ENCODE measurements around the gene ENC1. TPM values are rescaled to one million over a fixed set of nuclear protein-coding genes. Genes with fewer than 3 reads are reported as not detected.
A peak's percentile ranks its signal among the peaks of the same experiment; 100 is the strongest.

The ENC1 gene
- total RNA-seq, 1 donor from 2014 or later = 13.8 TPM

GRCh38 chr5:74649421-74649973 is 9.0 kb upstream of the ENC1 start:
- Mint-ChIP-seq H3K9me3 (ENCODE audit: unreplicated experiment) (no peaks in the 10 kb centered on the region), H3K27me3 (ENCODE audit: unreplicated experiment) (no peaks in the 10 kb centered on the region), H3K36me3 (ENCODE audit: unreplicated experiment) (no peaks in the 10 kb centered on the region), H3K4me1 (ENCODE audit: unreplicated experiment) (peaks cover 18% of the 10 kb centered on the region), H3K27ac (ENCODE audit: unreplicated experiment) (no peak overlapping the region), H3K4me3 (ENCODE audit: unreplicated experiment) (no peak overlapping the region)
- TF ChIP-seq CTCF (IDR thresholded peaks at IDR 0.05) = no peak
- no peak for DNase-seq (ENCODE audit: extremely low spot score, unreplicated experiment)

DNA sequence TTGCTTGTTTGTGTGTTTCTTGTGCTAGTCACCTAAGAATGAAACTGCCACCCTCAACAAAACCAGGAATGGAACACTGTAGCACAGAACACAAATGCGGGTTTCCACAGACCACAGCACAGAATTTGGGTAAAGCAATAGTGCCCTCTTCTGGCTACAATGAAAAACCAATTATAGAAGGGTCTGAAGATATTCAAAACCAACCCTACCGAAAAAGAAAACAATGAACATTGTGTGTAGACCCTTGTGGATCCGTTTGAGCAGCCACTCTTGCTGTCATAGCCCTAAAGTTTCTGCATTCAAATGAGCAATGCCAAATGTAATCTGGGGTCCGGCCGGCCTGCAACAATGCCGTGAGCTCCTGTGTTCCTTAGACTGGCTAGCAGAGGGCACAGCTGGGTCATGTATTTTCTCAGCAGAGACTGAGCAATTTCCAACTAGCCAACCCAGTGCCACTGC is 8.3 kb upstream of the ENC1 start:
- Mint-ChIP-seq H3K27me3 (ENCODE audit: unreplicated experiment) (no peaks in the 10 kb centered on the region), H3K4me3 (ENCODE audit: unreplicated experiment) (no peak overlapping the region), H3K4me1 (ENCODE audit: unreplicated experiment) (peaks cover 19% of the 10 kb centered on the region), H3K36me3 (ENCODE audit: unreplicated experiment) (no peaks in the 10 kb centered on the region), H3K27ac (ENCODE audit: unreplicated experiment) (no peak overlapping the region), H3K9me3 (ENCODE audit: unreplicated experiment) (no peaks in the 10 kb centered on the region)
- DNase-seq (ENCODE audit: extremely low spot score, unreplicated experiment) = no peak
- TF ChIP-seq CTCF (IDR thresholded peaks at IDR 0.05) = peak; percentile 78

DNA sequence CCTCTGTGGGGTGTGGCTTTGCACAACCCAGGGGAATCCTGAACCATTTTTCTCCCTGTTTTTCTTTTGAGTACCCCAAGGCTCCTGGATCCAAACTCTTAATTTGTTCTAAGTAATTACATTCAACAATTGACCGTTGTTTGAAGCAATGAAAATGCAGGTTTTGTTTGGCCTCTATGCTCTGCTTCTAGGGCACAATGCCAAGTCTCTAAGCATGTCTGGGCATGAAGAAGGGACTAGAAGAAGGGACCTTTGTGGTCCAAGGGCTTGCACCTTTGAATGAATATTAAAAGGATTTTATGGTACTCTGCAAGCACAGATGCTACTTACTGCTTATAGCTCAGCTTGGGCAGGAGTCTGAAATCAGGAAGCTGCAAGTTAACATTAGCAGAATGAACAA is 6.6 kb upstream of the ENC1 start:
- Mint-ChIP-seq H3K4me3 (ENCODE audit: unreplicated experiment) (no peak overlapping the region), H3K9me3 (ENCODE audit: unreplicated experiment) (no peaks in the 10 kb centered on the region), H3K36me3 (ENCODE audit: unreplicated experiment) (no peaks in the 10 kb centered on the region), H3K4me1 (ENCODE audit: unreplicated experiment) (peaks cover 31% of the 10 kb centered on the region), H3K27ac (ENCODE audit: unreplicated experiment) (no peak overlapping the region), H3K27me3 (ENCODE audit: unreplicated experiment) (no peaks in the 10 kb centered on the region)
- DNase-seq (ENCODE audit: extremely low spot score, unreplicated experiment) = no peak
- TF ChIP-seq CTCF (IDR thresholded peaks at IDR 0.05) = no peak

DNA sequence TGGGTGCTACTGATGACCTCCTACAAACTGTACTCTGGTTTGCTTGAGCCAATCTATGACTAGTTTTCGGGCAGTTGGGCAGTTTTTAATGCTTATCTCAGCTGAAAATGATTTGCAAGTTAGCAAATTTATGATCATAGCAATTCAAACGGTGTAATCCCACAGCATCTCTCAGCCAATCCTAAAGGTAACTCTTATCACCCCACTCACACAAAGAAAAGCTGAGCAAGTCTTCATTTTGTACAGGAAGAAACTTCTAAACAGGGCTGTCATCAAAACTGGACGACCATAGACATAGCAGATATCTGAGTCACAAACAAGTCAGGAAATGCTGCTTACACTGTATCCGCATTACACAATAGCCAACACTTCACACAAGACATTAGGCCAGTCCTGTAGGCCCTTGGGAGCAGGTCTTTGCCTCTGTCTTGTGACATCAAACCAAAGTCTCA is 2.6 kb upstream of the ENC1 start:
- no peak for DNase-seq (ENCODE audit: extremely low spot score, unreplicated experiment)
- no peaks in the 10 kb centered on the region for H3K9me3 Mint-ChIP-seq (ENCODE audit: unreplicated experiment)
- H3K36me3 Mint-ChIP-seq (ENCODE audit: unreplicated experiment) = no peaks in the 10 kb centered on the region
- no peak for TF ChIP-seq CTCF (IDR thresholded peaks at IDR 0.05)
- H3K27me3 Mint-ChIP-seq (ENCODE audit: unreplicated experiment) = no peaks in the 10 kb centered on the region
- peaks cover 41% of the 10 kb centered on the region for H3K4me1 Mint-ChIP-seq (ENCODE audit: unreplicated experiment)
- H3K27ac Mint-ChIP-seq (ENCODE audit: unreplicated experiment) = peak overlapping the region; percentile 13
- H3K4me3 Mint-ChIP-seq (ENCODE audit: unreplicated experiment) = no peak overlapping the region

DNA sequence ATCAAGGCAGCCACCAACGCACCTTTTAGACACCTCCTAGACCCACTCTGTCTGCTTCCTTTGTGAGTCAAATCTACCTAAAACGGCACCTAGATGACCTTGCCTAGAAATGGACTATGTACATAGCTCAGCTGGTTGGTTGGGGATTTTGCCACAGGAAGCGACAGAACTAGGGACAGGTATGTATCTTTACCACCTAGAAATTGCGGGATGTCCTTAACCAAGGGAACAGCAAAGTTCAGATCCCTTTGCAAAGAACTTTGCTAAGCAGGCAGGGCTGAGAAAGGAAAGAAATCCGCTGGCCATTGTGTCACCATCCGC is 2.0 kb upstream of the ENC1 start:
- DNase-seq (ENCODE audit: extremely low spot score, unreplicated experiment) = no peak
- Mint-ChIP-seq H3K9me3 (ENCODE audit: unreplicated experiment) (no peaks in the 10 kb centered on the region), H3K27me3 (ENCODE audit: unreplicated experiment) (no peaks in the 10 kb centered on the region), H3K4me1 (ENCODE audit: unreplicated experiment) (peaks cover 46% of the 10 kb centered on the region), H3K4me3 (ENCODE audit: unreplicated experiment) (no peak overlapping the region), H3K27ac (ENCODE audit: unreplicated experiment) (no peak overlapping the region), H3K36me3 (ENCODE audit: unreplicated experiment) (no peaks in the 10 kb centered on the region)
- TF ChIP-seq CTCF (IDR thresholded peaks at IDR 0.05) = no peak
